GM23248 (cell line): ENCODE results near the gene PCID2. TPM values are rescaled to one million over a fixed set of nuclear protein-coding genes. Genes with fewer than 3 reads are reported as not detected.

Experiments used
- DNase-seq: peaks from one replicate; pipeline ENCODE4 v3.0.0-alpha.2; 2015
- H2AFZ ChIP-seq: fragments of 200-600 bp; sonication (generic); 2 replicates; pipeline ENCODE4 v1.6.1; 2016; ENCODE audit warnings: antibody characterized with exemption
- H3F3A ChIP-seq: fragments of 200-600 bp; sonication (generic); 2 replicates; pipeline ENCODE4 v1.6.1; 2016; ENCODE audit warnings: mild to moderate bottlenecking, antibody characterized with exemption, mixed run types; ENCODE audit not compliant: insufficient read depth
- H3K27ac ChIP-seq: fragments of 200-600 bp; sonication (generic); 2 replicates; pipeline ENCODE4 v1.5.1; 2016; ENCODE audit warnings: mild to moderate bottlenecking
- H3K27me3 ChIP-seq: fragments of 200-600 bp; sonication (generic); replicated peaks from 2 replicates; pipeline ENCODE4 v1.6.1; 2016; ENCODE audit warnings: mild to moderate bottlenecking; ENCODE audit not compliant: insufficient read depth
- H3K36me3 ChIP-seq: fragments of 200-600 bp; sonication (generic); 2 replicates; pipeline ENCODE4 v1.6.1; 2016; ENCODE audit warnings: low read depth, mild to moderate bottlenecking
- H3K4me1 ChIP-seq: fragments of 200-600 bp; sonication (generic); 2 replicates; pipeline ENCODE4 v1.6.1; 2016; ENCODE audit warnings: mild to moderate bottlenecking; ENCODE audit not compliant: insufficient read depth
- H3K4me2 ChIP-seq: fragments of 200-600 bp; sonication (generic); one replicate; pipeline ENCODE4 v1.6.1; 2016; ENCODE audit warnings: mild to moderate bottlenecking; ENCODE audit not compliant: unreplicated experiment
- H3K4me3 ChIP-seq: fragments of 200-600 bp; sonication (generic); 2 replicates; pipeline ENCODE4 v1.5.1; 2016; ENCODE audit warnings: mild to moderate bottlenecking
- H3K79me2 ChIP-seq: fragments of 200-600 bp; sonication (generic); 2 replicates; pipeline ENCODE4 v1.6.1; 2016; ENCODE audit warnings: mild to moderate bottlenecking; ENCODE audit not compliant: insufficient read depth
- H3K9ac ChIP-seq: fragments of 200-600 bp; sonication (generic); 2 replicates; pipeline ENCODE4 v1.6.1; 2016; ENCODE audit warnings: mild to moderate bottlenecking
- H3K9me2 ChIP-seq: fragments of 200-600 bp; sonication (generic); 2 replicates; pipeline ENCODE4 v1.6.1; 2016; ENCODE audit warnings: mixed run types, mild to moderate bottlenecking, moderate library complexity; ENCODE audit not compliant: insufficient read depth
- H3K9me3 ChIP-seq: fragments of 200-600 bp; sonication (generic); one replicate; pipeline ENCODE4 v1.6.1; 2017; ENCODE audit warnings: low read depth
- H4K20me1 ChIP-seq: fragments of 200-600 bp; sonication (generic); 2 replicates; pipeline ENCODE4 v1.6.0; 2016; ENCODE audit not compliant: insufficient read depth
- EZH2 ChIP-seq: fragments of 200-600 bp; sonication (generic); IDR thresholded peaks from 2 replicates; pipeline ENCODE4 v1.6.1; 2018; ENCODE audit warnings: antibody characterized with exemption, mild to moderate bottlenecking; ENCODE audit not compliant: insufficient read depth, poor library complexity, severe bottlenecking
- EZH2phosphoT487 ChIP-seq: fragments of 200-600 bp; sonication (generic); IDR thresholded peaks from 2 replicates; pipeline ENCODE4 v1.6.1; 2018; ENCODE audit warnings: antibody characterized with exemption, moderate library complexity, mild to moderate bottlenecking, low read depth; ENCODE audit not compliant: insufficient read depth
- WGBS, 2 experiments: methylation state at CpG; one replicate each; pipeline ENCODE4 v1.1.6; 2015 to 2017; ENCODE audit warnings: low lambda C conversion rate in 2 of 2, low coverage in 1 of 2; ENCODE audit errors: missing lambda C conversion rate in 2 of 2; 5-methylcytosine and 5-hydroxymethylcytosine counted together
- in situ Hi-C: fragments of 300-500 bp; cut with MboI; formaldehyde crosslinking; loops from 2 replicates; pipeline ENCODE4 v1.15.0; 2020
- polyA plus RNA-seq: library from polyadenylated mRNA; unstranded; fragments of >200 nt; fragmentation: Nextera tagmentation; extraction: Ambion mirVana; gene quantifications from 2 replicates; pipeline ENCODE4 v1.2.1, GENCODE V29; 2016
- total RNA-seq: library from RNA; depleted of rRNA; stranded (reverse); fragments of >200 nt; shearing (Covaris generic); gene quantifications from 2 replicates; pipeline ENCODE4 v1.2.3, GENCODE V29; 2014

PCID2 gene
- total and polyA plus RNA-seq, 2 experiments from 2014 or later: 58.3 to 60.7 TPM

GRCh38 chr13:113233101-113233500, 24.6 kb upstream of the PCID2 start:
- no peak overlapping the region for H2AFZ ChIP-seq
- no peak overlapping the region for H3K4me3 ChIP-seq
- no peaks in the 10 kb centered on the region for H3K4me1 ChIP-seq
- H3K4me2 ChIP-seq: no peak overlapping the region
- peaks cover 22% of the 10 kb centered on the region for H3K79me2 ChIP-seq
- no peaks in the 10 kb centered on the region for H3F3A ChIP-seq
- TF ChIP-seq EZH2phosphoT487 (no peak), EZH2 (no peak)
- 97% methylated on average over 11 of the region's 11 CpGs for WGBS, 2 experiments
- no peak overlapping the region for H3K27ac ChIP-seq
- H3K9me2 ChIP-seq: no peaks in the 10 kb centered on the region
- H4K20me1 ChIP-seq: no peaks in the 10 kb centered on the region; the same call in 1 of the 2 replicates
- no peak for DNase-seq
- in situ Hi-C loops: no loop called here
- H3K27me3 ChIP-seq: no peaks in the 10 kb centered on the region
- H3K9ac ChIP-seq: no peak overlapping the region
- peaks cover 30% of the 10 kb centered on the region; the same call in 1 of the 2 replicates for H3K36me3 ChIP-seq
- no peaks in the 10 kb centered on the region for H3K9me3 ChIP-seq

- no peaks in the 10 kb centered on the region for H3K9me3 ChIP-seq
- in situ Hi-C loops: no loop called here
- 82 to 93% methylated on average over 16 to 18 of the region's 18 CpGs for WGBS, 2 experiments
- H3K79me2 ChIP-seq: peaks cover 29% of the 10 kb centered on the region
- no peaks in the 10 kb centered on the region for H3K27me3 ChIP-seq
- H2AFZ ChIP-seq: no peak overlapping the region
- no peaks in the 10 kb centered on the region for H3F3A ChIP-seq
- H3K4me2 ChIP-seq: no peak overlapping the region
- no peak for TF ChIP-seq EZH2phosphoT487
- no peak for TF ChIP-seq EZH2
- no peak overlapping the region for H3K9ac ChIP-seq
- H3K27ac ChIP-seq: no peak overlapping the region
- no peaks in the 10 kb centered on the region for H3K9me2 ChIP-seq
- H3K36me3 ChIP-seq: peaks cover 23% of the 10 kb centered on the region; the same call in 1 of the 2 replicates
- no peaks in the 10 kb centered on the region; the same call in 1 of the 2 replicates for H4K20me1 ChIP-seq
- no peak for DNase-seq
- no peak overlapping the region for H3K4me3 ChIP-seq
- H3K4me1 ChIP-seq: no peaks in the 10 kb centered on the region
Measured at GRCh38 chr13:113232208-113233003, 23.9 kb upstream of the PCID2 start.

- Histone ChIP-seq H3K4me2 (no peak overlapping the region), H4K20me1 (no peaks in the 10 kb centered on the region; the same call in 1 of the 2 replicates), H3K36me3 (peaks cover 17% of the 10 kb centered on the region; the same call in 1 of the 2 replicates), H3K4me3 (no peak overlapping the region), H3K9me2 (no peaks in the 10 kb centered on the region), H3K9ac (no peak overlapping the region), H3K79me2 (peaks cover 38% of the 10 kb centered on the region), H3K4me1 (no peaks in the 10 kb centered on the region), H2AFZ (no peak overlapping the region), H3F3A (no peaks in the 10 kb centered on the region), H3K9me3 (no peaks in the 10 kb centered on the region), H3K27ac (no peak overlapping the region), H3K27me3 (no peaks in the 10 kb centered on the region)
- TF ChIP-seq EZH2 (no peak), EZH2phosphoT487 (no peak)
- in situ Hi-C loops: no loop called here
- 75 to 79% methylated on average over 8 to 14 of the region's 14 CpGs for WGBS, 2 experiments
- no peak for DNase-seq
Measured at GRCh38 chr13:113231306-113232207, 23.1 kb upstream of the PCID2 start.

GRCh38 chr13:113229791-113230190, 21.3 kb upstream of the PCID2 start:
- Histone ChIP-seq H3K9me3 (no peaks in the 10 kb centered on the region), H2AFZ (no peak overlapping the region), H3K9ac (no peak overlapping the region), H3F3A (no peaks in the 10 kb centered on the region), H4K20me1 (no peaks in the 10 kb centered on the region; the same call in 1 of the 2 replicates), H3K27ac (no peak overlapping the region), H3K4me1 (no peaks in the 10 kb centered on the region), H3K9me2 (no peaks in the 10 kb centered on the region), H3K36me3 (peaks cover 19% of the 10 kb centered on the region), H3K4me2 (no peak overlapping the region), H3K79me2 (peaks cover 54% of the 10 kb centered on the region), H3K27me3 (no peaks in the 10 kb centered on the region), H3K4me3 (no peak overlapping the region)
- in situ Hi-C loops: no loop called here
- WGBS, 2 experiments: 97 to 98% methylated on average over 20 of the region's 20 CpGs
- DNase-seq: no peak
- TF ChIP-seq EZH2phosphoT487: no peak
- no peak for TF ChIP-seq EZH2
